ENCODE results near the gene C6. TPM values are rescaled to one million over a fixed set of nuclear protein-coding genes. Genes with fewer than 3 reads are reported as not detected.

Gene C6
- total and polyA plus RNA-seq, 4 donors: 125 to 916 (median 269) TPM

DNA sequence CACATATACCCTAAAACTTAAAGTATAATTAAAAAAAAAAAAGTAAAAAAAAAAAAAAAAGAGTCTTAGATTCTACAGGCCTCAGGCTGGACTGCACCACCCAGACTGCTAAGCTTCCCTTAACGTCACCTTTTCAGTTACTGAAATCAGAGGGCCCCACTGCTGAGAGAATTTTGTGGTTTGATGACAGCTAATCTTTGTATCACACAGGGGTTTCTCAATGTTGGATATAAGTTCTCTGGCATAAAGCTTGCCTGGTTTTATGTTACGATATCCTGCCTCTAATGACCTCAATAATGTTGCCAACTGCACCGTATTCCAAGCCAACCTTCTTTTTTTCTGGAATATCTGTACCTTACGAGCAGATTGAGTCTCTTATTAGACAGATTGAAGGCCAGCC, 43.1 kb upstream of the C6 start:
- Histone ChIP-seq H3K27ac (ENCODE audit: low read depth in 1 of 2, low read length in 2 of 2) (no peak overlapping the region), H3K9me3 (ENCODE audit: control insufficient read depth in 4 of 4, low read length in 3 of 4) (no peaks in the 10 kb centered on the region), H3K4me3 (ENCODE audit: low read depth in 1 of 3, low read length in 3 of 3) (no peak overlapping the region), H3K27me3 (ENCODE audit: control insufficient read depth in 4 of 4, insufficient read depth in 4 of 4, low read length in 3 of 4) (no peaks in the 10 kb centered on the region), H3K36me3 (ENCODE audit: control insufficient read depth in 4 of 4, insufficient read depth in 3 of 4, low read depth in 1 of 4, low read length in 3 of 4) (no peaks in the 10 kb centered on the region), H3K4me1 (ENCODE audit: control insufficient read depth in 4 of 4, insufficient read depth in 4 of 4, low read length in 3 of 4) (no peaks in the 10 kb centered on the region), H3K9ac (ENCODE audit: low read depth in 1 of 2, low read length in 2 of 2) (no peak overlapping the region)
- TF ChIP-seq FOXA1 (IDR thresholded peaks at IDR 0.05): no peak
- TF ChIP-seq, protein P1, sequence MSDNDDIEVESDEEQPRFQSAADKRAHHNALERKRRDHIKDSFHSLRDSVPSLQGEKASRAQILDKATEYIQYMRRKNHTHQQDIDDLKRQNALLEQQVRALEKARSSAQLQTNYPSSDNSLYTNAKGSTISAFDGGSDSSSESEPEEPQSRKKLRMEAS (IDR thresholded peaks at IDR 0.05): no peak
- no peak for TF ChIP-seq RXRA (IDR thresholded peaks at IDR 0.05)
- TF ChIP-seq, protein P2, sequence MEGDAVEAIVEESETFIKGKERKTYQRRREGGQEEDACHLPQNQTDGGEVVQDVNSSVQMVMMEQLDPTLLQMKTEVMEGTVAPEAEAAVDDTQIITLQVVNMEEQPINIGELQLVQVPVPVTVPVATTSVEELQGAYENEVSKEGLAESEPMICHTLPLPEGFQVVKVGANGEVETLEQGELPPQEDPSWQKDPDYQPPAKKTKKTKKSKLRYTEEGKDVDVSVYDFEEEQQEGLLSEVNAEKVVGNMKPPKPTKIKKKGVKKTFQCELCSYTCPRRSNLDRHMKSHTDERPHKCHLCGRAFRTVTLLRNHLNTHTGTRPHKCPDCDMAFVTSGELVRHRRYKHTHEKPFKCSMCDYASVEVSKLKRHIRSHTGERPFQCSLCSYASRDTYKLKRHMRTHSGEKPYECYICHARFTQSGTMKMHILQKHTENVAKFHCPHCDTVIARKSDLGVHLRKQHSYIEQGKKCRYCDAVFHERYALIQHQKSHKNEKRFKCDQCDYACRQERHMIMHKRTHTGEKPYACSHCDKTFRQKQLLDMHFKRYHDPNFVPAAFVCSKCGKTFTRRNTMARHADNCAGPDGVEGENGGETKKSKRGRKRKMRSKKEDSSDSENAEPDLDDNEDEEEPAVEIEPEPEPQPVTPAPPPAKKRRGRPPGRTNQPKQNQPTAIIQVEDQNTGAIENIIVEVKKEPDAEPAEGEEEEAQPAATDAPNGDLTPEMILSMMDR (IDR thresholded peaks at IDR 0.05; ENCODE audit: low read depth, low read length, missing input control): no peak
- TF ChIP-seq, protein P3, sequence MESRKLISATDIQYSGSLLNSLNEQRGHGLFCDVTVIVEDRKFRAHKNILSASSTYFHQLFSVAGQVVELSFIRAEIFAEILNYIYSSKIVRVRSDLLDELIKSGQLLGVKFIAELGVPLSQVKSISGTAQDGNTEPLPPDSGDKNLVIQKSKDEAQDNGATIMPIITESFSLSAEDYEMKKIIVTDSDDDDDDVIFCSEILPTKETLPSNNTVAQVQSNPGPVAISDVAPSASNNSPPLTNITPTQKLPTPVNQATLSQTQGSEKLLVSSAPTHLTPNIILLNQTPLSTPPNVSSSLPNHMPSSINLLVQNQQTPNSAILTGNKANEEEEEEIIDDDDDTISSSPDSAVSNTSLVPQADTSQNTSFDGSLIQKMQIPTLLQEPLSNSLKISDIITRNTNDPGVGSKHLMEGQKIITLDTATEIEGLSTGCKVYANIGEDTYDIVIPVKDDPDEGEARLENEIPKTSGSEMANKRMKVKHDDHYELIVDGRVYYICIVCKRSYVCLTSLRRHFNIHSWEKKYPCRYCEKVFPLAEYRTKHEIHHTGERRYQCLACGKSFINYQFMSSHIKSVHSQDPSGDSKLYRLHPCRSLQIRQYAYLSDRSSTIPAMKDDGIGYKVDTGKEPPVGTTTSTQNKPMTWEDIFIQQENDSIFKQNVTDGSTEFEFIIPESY (IDR thresholded peaks at IDR 0.05): no peak
- TF ChIP-seq, protein P4, sequence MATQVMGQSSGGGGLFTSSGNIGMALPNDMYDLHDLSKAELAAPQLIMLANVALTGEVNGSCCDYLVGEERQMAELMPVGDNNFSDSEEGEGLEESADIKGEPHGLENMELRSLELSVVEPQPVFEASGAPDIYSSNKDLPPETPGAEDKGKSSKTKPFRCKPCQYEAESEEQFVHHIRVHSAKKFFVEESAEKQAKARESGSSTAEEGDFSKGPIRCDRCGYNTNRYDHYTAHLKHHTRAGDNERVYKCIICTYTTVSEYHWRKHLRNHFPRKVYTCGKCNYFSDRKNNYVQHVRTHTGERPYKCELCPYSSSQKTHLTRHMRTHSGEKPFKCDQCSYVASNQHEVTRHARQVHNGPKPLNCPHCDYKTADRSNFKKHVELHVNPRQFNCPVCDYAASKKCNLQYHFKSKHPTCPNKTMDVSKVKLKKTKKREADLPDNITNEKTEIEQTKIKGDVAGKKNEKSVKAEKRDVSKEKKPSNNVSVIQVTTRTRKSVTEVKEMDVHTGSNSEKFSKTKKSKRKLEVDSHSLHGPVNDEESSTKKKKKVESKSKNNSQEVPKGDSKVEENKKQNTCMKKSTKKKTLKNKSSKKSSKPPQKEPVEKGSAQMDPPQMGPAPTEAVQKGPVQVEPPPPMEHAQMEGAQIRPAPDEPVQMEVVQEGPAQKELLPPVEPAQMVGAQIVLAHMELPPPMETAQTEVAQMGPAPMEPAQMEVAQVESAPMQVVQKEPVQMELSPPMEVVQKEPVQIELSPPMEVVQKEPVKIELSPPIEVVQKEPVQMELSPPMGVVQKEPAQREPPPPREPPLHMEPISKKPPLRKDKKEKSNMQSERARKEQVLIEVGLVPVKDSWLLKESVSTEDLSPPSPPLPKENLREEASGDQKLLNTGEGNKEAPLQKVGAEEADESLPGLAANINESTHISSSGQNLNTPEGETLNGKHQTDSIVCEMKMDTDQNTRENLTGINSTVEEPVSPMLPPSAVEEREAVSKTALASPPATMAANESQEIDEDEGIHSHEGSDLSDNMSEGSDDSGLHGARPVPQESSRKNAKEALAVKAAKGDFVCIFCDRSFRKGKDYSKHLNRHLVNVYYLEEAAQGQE (IDR thresholded peaks at IDR 0.05): no peak
- no peak for TF ChIP-seq EGR1 (IDR thresholded peaks at IDR 0.05; ENCODE audit: low read depth in 2 of 2)
- TF ChIP-seq JUND (IDR thresholded peaks at IDR 0.05): no peak
- no peak for TF ChIP-seq SP1 (IDR thresholded peaks at IDR 0.05)
- TF ChIP-seq HNF4G (IDR thresholded peaks at IDR 0.05): no peak
- no peak for TF ChIP-seq HNF4A (conservative IDR thresholded peaks at IDR 0.05)
- TF ChIP-seq, protein P5, sequence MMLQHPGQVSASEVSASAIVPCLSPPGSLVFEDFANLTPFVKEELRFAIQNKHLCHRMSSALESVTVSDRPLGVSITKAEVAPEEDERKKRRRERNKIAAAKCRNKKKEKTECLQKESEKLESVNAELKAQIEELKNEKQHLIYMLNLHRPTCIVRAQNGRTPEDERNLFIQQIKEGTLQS (IDR thresholded peaks at IDR 0.05): no peak
- TF ChIP-seq TAF1 (conservative IDR thresholded peaks at IDR 0.05): no peak
- no peak for TF ChIP-seq RAD21 (IDR thresholded peaks at IDR 0.05)
- TF ChIP-seq FOXA2 (IDR thresholded peaks at IDR 0.05): no peak
- no peak for TF ChIP-seq GABPA (IDR thresholded peaks at IDR 0.05 in 1 of 2, conservative IDR thresholded peaks at IDR 0.05 in 1 of 2)
- 93% methylated on average over 4 of the region's 4 CpGs for WGBS
- DNase-seq (ENCODE audit: low spot score): no peak

DNA sequence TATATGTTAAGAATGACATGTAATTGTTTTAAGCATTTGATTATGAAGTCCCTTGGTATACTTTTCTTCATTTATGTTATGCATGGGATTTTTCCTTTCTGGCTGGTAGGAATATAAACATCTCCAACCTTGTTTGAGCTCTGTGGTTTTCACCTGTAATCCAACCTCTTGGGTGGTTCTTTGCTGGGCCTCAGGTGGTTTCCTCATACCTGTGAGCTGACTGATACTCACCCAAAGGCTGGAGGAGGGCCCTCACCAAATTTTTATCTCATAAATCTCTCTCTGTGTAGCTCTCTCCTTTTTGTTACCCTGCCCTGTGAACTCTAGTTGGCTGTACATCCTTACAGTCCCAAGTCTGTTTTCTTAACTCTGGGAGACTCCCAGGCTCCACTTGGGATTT, 39.8 kb upstream of the C6 start:
- Histone ChIP-seq H3K4me1 (ENCODE audit: control insufficient read depth in 4 of 4, insufficient read depth in 4 of 4, low read length in 3 of 4) (no peaks in the 10 kb centered on the region), H3K27me3 (ENCODE audit: control insufficient read depth in 4 of 4, insufficient read depth in 4 of 4, low read length in 3 of 4) (no peaks in the 10 kb centered on the region), H3K4me3 (ENCODE audit: low read depth in 1 of 3, low read length in 3 of 3) (no peak overlapping the region), H3K27ac (ENCODE audit: low read depth in 1 of 2, low read length in 2 of 2) (no peak overlapping the region), H3K36me3 (ENCODE audit: control insufficient read depth in 4 of 4, insufficient read depth in 3 of 4, low read depth in 1 of 4, low read length in 3 of 4) (no peaks in the 10 kb centered on the region), H3K9ac (ENCODE audit: low read depth in 1 of 2, low read length in 2 of 2) (no peak overlapping the region), H3K9me3 (ENCODE audit: control insufficient read depth in 4 of 4, low read length in 3 of 4) (no peaks in the 10 kb centered on the region)
- TF ChIP-seq, protein P2 (IDR thresholded peaks at IDR 0.05; ENCODE audit: low read depth, low read length, missing input control): no peak
- TF ChIP-seq FOXA2 (IDR thresholded peaks at IDR 0.05): no peak
- DNase-seq (ENCODE audit: low spot score): no peak
